TTC549 (cell line): ENCODE measurements around the gene VGF.
"Not testable (repeated sequence)": the region's sequence is repeated elsewhere in the genome, so short reads cannot be mapped to it uniquely, and the experiment has no call there.

ENCODE experiments used
- FAIRE-seq: peaks from 2 replicates; lab custom pipeline; 2012; peaks lifted over from hg19 to GRCh38; lab: Jason Lieb, UNC

The VGF gene

GRCh38 chr7:101134399-101134980, 30.9 kb downstream of the VGF start:
- no peak for FAIRE-seq

GRCh38 chr7:101133621-101134398, 31.6 kb downstream of the VGF start:
- no peak for FAIRE-seq

- FAIRE-seq, result not testable (repeated sequence)
Observed at GRCh38 chr7:101132626-101133600, 32.5 kb downstream of the VGF start.

GRCh38 chr7:101129603-101130117, 35.7 kb downstream of the VGF start:
- no peak for FAIRE-seq

GRCh38 chr7:101128040-101128834, 37.1 kb downstream of the VGF start:
- FAIRE-seq, result no peak

GRCh38 chr7:101127460-101128039, 37.8 kb downstream of the VGF start:
- no peak for FAIRE-seq

GRCh38 chr7:101126651-101127459, 38.5 kb downstream of the VGF start, which contains the start of gene SERPINE1:
Gene SERPINE1, plus strand, starts transcription at chr7:101127104. Its CDS starts 1,290 bp downstream, at chr7:101128394.
- no peak for FAIRE-seq

- FAIRE-seq, result no peak
Observed at GRCh38 chr7:101125989-101126650, 39.2 kb downstream of the VGF start.

- no peak for FAIRE-seq
Observed at GRCh38 chr7:101124376-101125056, 40.9 kb downstream of the VGF start.

GRCh38 chr7:101123703-101124068, 41.7 kb downstream of the VGF start:
- no peak for FAIRE-seq

GRCh38 chr7:101122933-101123702, 42.3 kb downstream of the VGF start:
- no peak for FAIRE-seq

GRCh38 chr7:101121991-101122932, 43.1 kb downstream of the VGF start:
- no peak for FAIRE-seq

- not testable (repeated sequence) for FAIRE-seq
Observed at GRCh38 chr7:101121631-101121990, 43.8 kb downstream of the VGF start.

- no peak for FAIRE-seq
Observed at GRCh38 chr7:101120315-101120714, 45.1 kb downstream of the VGF start.

GRCh38 chr7:101119876-101120275, 45.5 kb downstream of the VGF start:
- FAIRE-seq, result no peak

- FAIRE-seq, result no peak
Observed at GRCh38 chr7:101118856-101119255, 46.5 kb downstream of the VGF start.

- FAIRE-seq, result no peak
Observed at GRCh38 chr7:101116898-101117297, 48.5 kb downstream of the VGF start.
